GM23338 (cell line): Measurements from ENCODE around the gene SORCS2. TPM values are rescaled to one million over a fixed set of nuclear protein-coding genes. Genes with fewer than 3 reads are reported as not detected.

Source experiments
- ATAC-seq: fragments of 200-7000 bp; cut with Tn5 transposase; 3 replicates; pipeline ENCODE4 v1.9.1; 2020
- DNase-seq: peaks from one replicate; pipeline ENCODE4 v3.0.0-alpha.2; 2015; ENCODE audit warnings: low spot score
- H2AFZ ChIP-seq: fragments of 200-600 bp; sonication (generic); 2 replicates; pipeline ENCODE4 v1.8.0; 2016; ENCODE audit warnings: antibody characterized with exemption, mild to moderate bottlenecking, moderate library complexity
- H3F3A ChIP-seq: fragments of 200-600 bp; sonication (generic); replicated peaks from 2 replicates; pipeline ENCODE4 v1.8.0; 2017; ENCODE audit warnings: antibody characterized with exemption, mixed run types, low read depth
- H3K27ac ChIP-seq: fragments of 200-600 bp; sonication (generic); 2 replicates; pipeline ENCODE4 v1.6.1; 2016; ENCODE audit warnings: low read depth
- H3K27me3 ChIP-seq: fragments of 200-600 bp; sonication (generic); 2 replicates; pipeline ENCODE4 v1.8.0; 2016; ENCODE audit warnings: mild to moderate bottlenecking, mixed run types, moderate library complexity; ENCODE audit not compliant: insufficient read depth
- H3K36me3 ChIP-seq: fragments of 200-600 bp; sonication (generic); 2 replicates; pipeline ENCODE4 v1.8.0; 2016; ENCODE audit warnings: mild to moderate bottlenecking; ENCODE audit not compliant: insufficient read depth
- H3K4me1 ChIP-seq: fragments of 200-600 bp; sonication (generic); 2 replicates; pipeline ENCODE4 v1.8.0; 2016; ENCODE audit warnings: mild to moderate bottlenecking, moderate library complexity; ENCODE audit not compliant: insufficient read depth
- H3K4me2 ChIP-seq: fragments of 200-600 bp; sonication (generic); 2 replicates; pipeline ENCODE4 v1.7.1; 2017; ENCODE audit warnings: mixed run types
- H3K4me3 ChIP-seq: fragments of 200-600 bp; sonication (generic); 2 replicates; pipeline ENCODE4 v1.6.1; 2016; ENCODE audit warnings: mixed run types
- H3K79me2 ChIP-seq: fragments of 200-600 bp; sonication (generic); replicated peaks from 2 replicates; pipeline ENCODE4 v1.8.0; 2017; ENCODE audit warnings: mild to moderate bottlenecking; ENCODE audit not compliant: insufficient read depth
- H3K9me2 ChIP-seq: fragments of 200-600 bp; sonication (generic); 2 replicates; pipeline ENCODE4 v1.8.0; 2017; ENCODE audit not compliant: insufficient read depth
- H4K20me1 ChIP-seq: fragments of 200-600 bp; sonication (generic); replicated peaks from 2 replicates; pipeline ENCODE4 v1.8.0; 2017; ENCODE audit warnings: mild to moderate bottlenecking; ENCODE audit not compliant: insufficient read depth
- H3K27ac Mint-ChIP-seq: 2 replicates; pipeline ENCODE4 v1.8.0; 2020; ENCODE audit warnings: inconsistent platforms, mild to moderate bottlenecking, moderate library complexity, mixed read lengths
- H3K27me3 Mint-ChIP-seq: 3 replicates; pipeline ENCODE4 v1.8.0; 2022; ENCODE audit warnings: low read depth, mild to moderate bottlenecking, moderate library complexity, mixed read lengths, inconsistent platforms; ENCODE audit not compliant: insufficient read depth, poor library complexity
- H3K36me3 Mint-ChIP-seq: 3 replicates; pipeline ENCODE4 v1.8.0; 2021; ENCODE audit warnings: low read depth, mild to moderate bottlenecking, inconsistent platforms, moderate library complexity, mixed read lengths
- H3K4me1 Mint-ChIP-seq: 3 replicates; pipeline ENCODE4 v1.8.0; 2020; ENCODE audit warnings: mild to moderate bottlenecking, inconsistent platforms, mixed read lengths
- H3K4me3 Mint-ChIP-seq: 3 replicates; pipeline ENCODE4 v1.8.0; 2021; ENCODE audit warnings: moderate library complexity, mild to moderate bottlenecking, inconsistent platforms, mixed read lengths
- H3K9me3 Mint-ChIP-seq: 3 replicates; pipeline ENCODE4 v1.8.0; 2020; ENCODE audit warnings: moderate library complexity, mild to moderate bottlenecking, inconsistent platforms, mixed read lengths
- CREB1 ChIP-seq: fragments of 250-450 bp; sonication (Bioruptor Pico); IDR thresholded peaks from 2 replicates; pipeline ENCODE4 v1.5.0; 2020; ENCODE audit warnings: low read depth, mild to moderate bottlenecking, moderate library complexity
- EZH2 ChIP-seq: fragments of 200-600 bp; sonication (generic); IDR thresholded peaks from one replicate; pipeline ENCODE4 v1.8.0; 2017; ENCODE audit warnings: antibody characterized with exemption, mild to moderate bottlenecking, low read depth; ENCODE audit not compliant: unreplicated experiment
- EZH2phosphoT487 ChIP-seq: fragments of 200-600 bp; sonication (generic); IDR thresholded peaks from one replicate; pipeline ENCODE4 v1.8.1; 2018; ENCODE audit warnings: antibody characterized with exemption; ENCODE audit not compliant: unreplicated experiment
- JUNB ChIP-seq: IDR thresholded peaks from one replicate; pipeline ENCODE4 v1.6.1; 2016; ENCODE audit warnings: antibody characterized with exemption; ENCODE audit not compliant: unreplicated experiment
- NANOG ChIP-seq: IDR thresholded peaks from 2 replicates; pipeline ENCODE4 v1.6.1; 2016; ENCODE audit warnings: antibody characterized with exemption, borderline replicate concordance
- POLR2AphosphoS5 ChIP-seq: IDR thresholded peaks from 2 replicates; pipeline ENCODE4 v1.6.1; 2016; ENCODE audit warnings: antibody characterized with exemption, low read depth
- STAT1 ChIP-seq: IDR thresholded peaks from one replicate; pipeline ENCODE4 v1.6.1; 2016; ENCODE audit warnings: antibody characterized with exemption; ENCODE audit not compliant: unreplicated experiment
- ZNF114 ChIP-seq: fragments of 250-450 bp; sonication (Bioruptor Pico); IDR thresholded peaks from 2 replicates; pipeline ENCODE4 v1.5.0; 2020; ENCODE audit warnings: mild to moderate bottlenecking, moderate library complexity
- ZNF331 ChIP-seq: fragments of 250-450 bp; sonication (Bioruptor Pico); IDR thresholded peaks from 2 replicates; pipeline ENCODE4 v1.5.0; 2020; ENCODE audit warnings: low read depth, mild to moderate bottlenecking, moderate library complexity
- polyA plus RNA-seq: library from polyadenylated mRNA; unstranded; fragments of >200 nt; fragmentation: Nextera tagmentation; extraction: Ambion mirVana; gene quantifications from 2 replicates; pipeline ENCODE4 v1.2.1, GENCODE V29; 2016
- total RNA-seq: library from RNA; depleted of rRNA; stranded (reverse); fragments of >200 nt; shearing (Covaris generic); gene quantifications from 2 replicates; pipeline ENCODE4 v1.2.3, GENCODE V29; 2014
- TF ChIP-seq, protein P1 (sequence below): IDR thresholded peaks from one replicate; pipeline ENCODE4 v1.6.1; 2018; ENCODE audit warnings: antibody characterized with exemption; ENCODE audit not compliant: unreplicated experiment
- TF ChIP-seq, protein P2 (sequence below), 2 experiments: fragments of 200-600 bp in 1 of 2; sonication (generic) in 1 of 2; conservative IDR thresholded peaks; 2 replicates each; pipeline versions ENCODE4 v1.5.1 to v1.6.1; 2016 to 2017; ENCODE audit warnings: antibody characterized with exemption in 2 of 2, low read depth in 2 of 2, mild to moderate bottlenecking in 2 of 2, moderate library complexity in 1 of 2
- TF ChIP-seq, protein P3 (sequence below): IDR thresholded peaks from 2 replicates; pipeline ENCODE4 v1.6.1; 2016; ENCODE audit warnings: antibody characterized with exemption
- TF ChIP-seq, protein P4 (sequence below): fragments of 250-450 bp; sonication (Bioruptor Pico); IDR thresholded peaks from 2 replicates; pipeline ENCODE4 v1.5.0; 2020; ENCODE audit warnings: mild to moderate bottlenecking, moderate library complexity

The SORCS2 gene
- total and polyA plus RNA-seq, 2 experiments from 2014 or later = 0.47 to 2.4 TPM

DNA sequence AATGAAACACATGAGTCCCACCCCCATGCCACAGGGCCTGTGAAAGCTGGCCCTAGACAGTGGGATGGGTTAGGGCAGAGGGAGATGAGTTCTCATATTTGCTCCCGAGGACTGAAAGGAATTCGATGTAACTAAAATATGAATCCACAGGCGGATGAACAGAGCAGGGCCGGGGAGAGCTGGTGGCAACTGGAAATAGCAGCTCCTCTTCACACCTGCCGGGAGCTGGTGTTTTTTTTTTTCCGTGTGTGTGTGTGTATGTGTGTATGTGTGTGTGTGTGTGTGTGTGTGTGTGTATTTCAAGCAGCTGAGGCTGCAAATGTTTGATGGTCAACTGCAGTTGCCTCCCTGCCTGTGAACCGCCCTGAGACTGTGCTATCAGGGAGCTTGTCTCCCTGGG is 357.5 kb downstream of the SORCS2 start:
- H3K27ac Mint-ChIP-seq = no peak overlapping the region
- TF ChIP-seq, protein P1, sequence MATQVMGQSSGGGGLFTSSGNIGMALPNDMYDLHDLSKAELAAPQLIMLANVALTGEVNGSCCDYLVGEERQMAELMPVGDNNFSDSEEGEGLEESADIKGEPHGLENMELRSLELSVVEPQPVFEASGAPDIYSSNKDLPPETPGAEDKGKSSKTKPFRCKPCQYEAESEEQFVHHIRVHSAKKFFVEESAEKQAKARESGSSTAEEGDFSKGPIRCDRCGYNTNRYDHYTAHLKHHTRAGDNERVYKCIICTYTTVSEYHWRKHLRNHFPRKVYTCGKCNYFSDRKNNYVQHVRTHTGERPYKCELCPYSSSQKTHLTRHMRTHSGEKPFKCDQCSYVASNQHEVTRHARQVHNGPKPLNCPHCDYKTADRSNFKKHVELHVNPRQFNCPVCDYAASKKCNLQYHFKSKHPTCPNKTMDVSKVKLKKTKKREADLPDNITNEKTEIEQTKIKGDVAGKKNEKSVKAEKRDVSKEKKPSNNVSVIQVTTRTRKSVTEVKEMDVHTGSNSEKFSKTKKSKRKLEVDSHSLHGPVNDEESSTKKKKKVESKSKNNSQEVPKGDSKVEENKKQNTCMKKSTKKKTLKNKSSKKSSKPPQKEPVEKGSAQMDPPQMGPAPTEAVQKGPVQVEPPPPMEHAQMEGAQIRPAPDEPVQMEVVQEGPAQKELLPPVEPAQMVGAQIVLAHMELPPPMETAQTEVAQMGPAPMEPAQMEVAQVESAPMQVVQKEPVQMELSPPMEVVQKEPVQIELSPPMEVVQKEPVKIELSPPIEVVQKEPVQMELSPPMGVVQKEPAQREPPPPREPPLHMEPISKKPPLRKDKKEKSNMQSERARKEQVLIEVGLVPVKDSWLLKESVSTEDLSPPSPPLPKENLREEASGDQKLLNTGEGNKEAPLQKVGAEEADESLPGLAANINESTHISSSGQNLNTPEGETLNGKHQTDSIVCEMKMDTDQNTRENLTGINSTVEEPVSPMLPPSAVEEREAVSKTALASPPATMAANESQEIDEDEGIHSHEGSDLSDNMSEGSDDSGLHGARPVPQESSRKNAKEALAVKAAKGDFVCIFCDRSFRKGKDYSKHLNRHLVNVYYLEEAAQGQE = no peak
- TF ChIP-seq, protein P2, sequence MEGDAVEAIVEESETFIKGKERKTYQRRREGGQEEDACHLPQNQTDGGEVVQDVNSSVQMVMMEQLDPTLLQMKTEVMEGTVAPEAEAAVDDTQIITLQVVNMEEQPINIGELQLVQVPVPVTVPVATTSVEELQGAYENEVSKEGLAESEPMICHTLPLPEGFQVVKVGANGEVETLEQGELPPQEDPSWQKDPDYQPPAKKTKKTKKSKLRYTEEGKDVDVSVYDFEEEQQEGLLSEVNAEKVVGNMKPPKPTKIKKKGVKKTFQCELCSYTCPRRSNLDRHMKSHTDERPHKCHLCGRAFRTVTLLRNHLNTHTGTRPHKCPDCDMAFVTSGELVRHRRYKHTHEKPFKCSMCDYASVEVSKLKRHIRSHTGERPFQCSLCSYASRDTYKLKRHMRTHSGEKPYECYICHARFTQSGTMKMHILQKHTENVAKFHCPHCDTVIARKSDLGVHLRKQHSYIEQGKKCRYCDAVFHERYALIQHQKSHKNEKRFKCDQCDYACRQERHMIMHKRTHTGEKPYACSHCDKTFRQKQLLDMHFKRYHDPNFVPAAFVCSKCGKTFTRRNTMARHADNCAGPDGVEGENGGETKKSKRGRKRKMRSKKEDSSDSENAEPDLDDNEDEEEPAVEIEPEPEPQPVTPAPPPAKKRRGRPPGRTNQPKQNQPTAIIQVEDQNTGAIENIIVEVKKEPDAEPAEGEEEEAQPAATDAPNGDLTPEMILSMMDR (conservative IDR thresholded peaks at IDR 0.05; ENCODE audit: low read depth in 2 of 2) = no peak
- no peak for TF ChIP-seq EZH2phosphoT487
- TF ChIP-seq STAT1 = no peak
- no peak for TF ChIP-seq CREB1 (CRISPR knock-in tag)
- TF ChIP-seq, protein P3, sequence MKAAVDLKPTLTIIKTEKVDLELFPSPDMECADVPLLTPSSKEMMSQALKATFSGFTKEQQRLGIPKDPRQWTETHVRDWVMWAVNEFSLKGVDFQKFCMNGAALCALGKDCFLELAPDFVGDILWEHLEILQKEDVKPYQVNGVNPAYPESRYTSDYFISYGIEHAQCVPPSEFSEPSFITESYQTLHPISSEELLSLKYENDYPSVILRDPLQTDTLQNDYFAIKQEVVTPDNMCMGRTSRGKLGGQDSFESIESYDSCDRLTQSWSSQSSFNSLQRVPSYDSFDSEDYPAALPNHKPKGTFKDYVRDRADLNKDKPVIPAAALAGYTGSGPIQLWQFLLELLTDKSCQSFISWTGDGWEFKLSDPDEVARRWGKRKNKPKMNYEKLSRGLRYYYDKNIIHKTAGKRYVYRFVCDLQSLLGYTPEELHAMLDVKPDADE = no peak
- TF ChIP-seq ZNF114 (CRISPR knock-in tag) = no peak
- TF ChIP-seq, protein P4, sequence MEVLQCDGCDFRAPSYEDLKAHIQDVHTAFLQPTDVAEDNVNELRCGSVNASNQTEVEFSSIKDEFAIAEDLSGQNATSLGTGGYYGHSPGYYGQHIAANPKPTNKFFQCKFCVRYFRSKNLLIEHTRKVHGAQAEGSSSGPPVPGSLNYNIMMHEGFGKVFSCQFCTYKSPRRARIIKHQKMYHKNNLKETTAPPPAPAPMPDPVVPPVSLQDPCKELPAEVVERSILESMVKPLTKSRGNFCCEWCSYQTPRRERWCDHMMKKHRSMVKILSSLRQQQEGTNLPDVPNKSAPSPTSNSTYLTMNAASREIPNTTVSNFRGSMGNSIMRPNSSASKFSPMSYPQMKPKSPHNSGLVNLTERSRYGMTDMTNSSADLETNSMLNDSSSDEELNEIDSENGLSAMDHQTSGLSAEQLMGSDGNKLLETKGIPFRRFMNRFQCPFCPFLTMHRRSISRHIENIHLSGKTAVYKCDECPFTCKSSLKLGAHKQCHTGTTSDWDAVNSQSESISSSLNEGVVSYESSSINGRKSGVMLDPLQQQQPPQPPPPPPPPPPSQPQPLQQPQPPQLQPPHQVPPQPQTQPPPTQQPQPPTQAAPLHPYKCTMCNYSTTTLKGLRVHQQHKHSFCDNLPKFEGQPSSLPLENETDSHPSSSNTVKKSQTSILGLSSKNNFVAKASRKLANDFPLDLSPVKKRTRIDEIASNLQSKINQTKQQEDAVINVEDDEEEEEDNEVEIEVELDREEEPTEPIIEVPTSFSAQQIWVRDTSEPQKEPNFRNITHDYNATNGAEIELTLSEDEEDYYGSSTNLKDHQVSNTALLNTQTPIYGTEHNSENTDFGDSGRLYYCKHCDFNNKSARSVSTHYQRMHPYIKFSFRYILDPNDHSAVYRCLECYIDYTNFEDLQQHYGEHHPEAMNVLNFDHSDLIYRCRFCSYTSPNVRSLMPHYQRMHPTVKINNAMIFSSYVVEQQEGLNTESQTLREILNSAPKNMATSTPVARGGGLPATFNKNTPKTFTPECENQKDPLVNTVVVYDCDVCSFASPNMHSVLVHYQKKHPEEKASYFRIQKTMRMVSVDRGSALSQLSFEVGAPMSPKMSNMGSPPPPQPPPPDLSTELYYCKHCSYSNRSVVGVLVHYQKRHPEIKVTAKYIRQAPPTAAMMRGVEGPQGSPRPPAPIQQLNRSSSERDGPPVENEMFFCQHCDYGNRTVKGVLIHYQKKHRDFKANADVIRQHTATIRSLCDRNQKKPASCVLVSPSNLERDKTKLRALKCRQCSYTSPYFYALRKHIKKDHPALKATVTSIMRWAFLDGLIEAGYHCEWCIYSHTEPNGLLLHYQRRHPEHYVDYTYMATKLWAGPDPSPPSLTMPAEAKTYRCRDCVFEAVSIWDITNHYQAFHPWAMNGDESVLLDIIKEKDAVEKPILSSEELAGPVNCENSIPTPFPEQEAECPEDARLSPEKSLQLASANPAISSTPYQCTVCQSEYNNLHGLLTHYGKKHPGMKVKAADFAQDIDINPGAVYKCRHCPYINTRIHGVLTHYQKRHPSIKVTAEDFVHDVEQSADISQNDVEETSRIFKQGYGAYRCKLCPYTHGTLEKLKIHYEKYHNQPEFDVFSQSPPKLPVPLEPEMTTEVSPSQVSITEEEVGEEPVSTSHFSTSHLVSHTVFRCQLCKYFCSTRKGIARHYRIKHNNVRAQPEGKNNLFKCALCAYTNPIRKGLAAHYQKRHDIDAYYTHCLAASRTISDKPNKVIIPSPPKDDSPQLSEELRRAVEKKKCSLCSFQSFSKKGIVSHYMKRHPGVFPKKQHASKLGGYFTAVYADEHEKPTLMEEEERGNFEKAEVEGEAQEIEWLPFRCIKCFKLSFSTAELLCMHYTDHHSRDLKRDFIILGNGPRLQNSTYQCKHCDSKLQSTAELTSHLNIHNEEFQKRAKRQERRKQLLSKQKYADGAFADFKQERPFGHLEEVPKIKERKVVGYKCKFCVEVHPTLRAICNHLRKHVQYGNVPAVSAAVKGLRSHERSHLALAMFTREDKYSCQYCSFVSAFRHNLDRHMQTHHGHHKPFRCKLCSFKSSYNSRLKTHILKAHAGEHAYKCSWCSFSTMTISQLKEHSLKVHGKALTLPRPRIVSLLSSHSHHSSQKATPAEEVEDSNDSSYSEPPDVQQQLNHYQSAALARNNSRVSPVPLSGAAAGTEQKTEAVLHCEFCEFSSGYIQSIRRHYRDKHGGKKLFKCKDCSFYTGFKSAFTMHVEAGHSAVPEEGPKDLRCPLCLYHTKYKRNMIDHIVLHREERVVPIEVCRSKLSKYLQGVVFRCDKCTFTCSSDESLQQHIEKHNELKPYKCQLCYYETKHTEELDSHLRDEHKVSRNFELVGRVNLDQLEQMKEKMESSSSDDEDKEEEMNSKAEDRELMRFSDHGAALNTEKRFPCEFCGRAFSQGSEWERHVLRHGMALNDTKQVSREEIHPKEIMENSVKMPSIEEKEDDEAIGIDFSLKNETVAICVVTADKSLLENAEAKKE (CRISPR knock-in tag) = no peak
- no peak for TF ChIP-seq POLR2AphosphoS5
- no peak for TF ChIP-seq ZNF331 (CRISPR knock-in tag)
- TF ChIP-seq NANOG = no peak
- TF ChIP-seq JUNB = no peak
- no peak for TF ChIP-seq EZH2
- no peaks in the 10 kb centered on the region for H3F3A ChIP-seq
- H4K20me1 ChIP-seq = no peaks in the 10 kb centered on the region
- H3K4me3 ChIP-seq = no peak overlapping the region
- H3K79me2 ChIP-seq = no peaks in the 10 kb centered on the region
- no peaks in the 10 kb centered on the region for H3K4me1 ChIP-seq
- no peak overlapping the region for H3K4me2 ChIP-seq
- ATAC-seq = no peak
- H3K36me3 Mint-ChIP-seq = peaks cover 13% of the 10 kb centered on the region
- no peak overlapping the region for H2AFZ ChIP-seq
- no peak overlapping the region for H3K27ac ChIP-seq
- H3K9me3 Mint-ChIP-seq = peaks cover 37% of the 10 kb centered on the region
- H3K27me3 Mint-ChIP-seq = peaks cover 8% of the 10 kb centered on the region
- DNase-seq = no peak
- no peaks in the 10 kb centered on the region for H3K27me3 ChIP-seq
- H3K4me3 Mint-ChIP-seq = no peak overlapping the region
- no peaks in the 10 kb centered on the region; the same call in 1 of the 2 replicates for H3K36me3 ChIP-seq
- no peaks in the 10 kb centered on the region for H3K9me2 ChIP-seq
- no peaks in the 10 kb centered on the region; the same call in 2 of the 3 replicates for H3K4me1 Mint-ChIP-seq
